GM18858 (cell line): Measurements from ENCODE around the gene GSS.
A peak's percentile ranks its signal among the peaks of the same experiment; 100 is the strongest.

Experiments used
- ATAC-seq: cut with Tn5 transposase; IDR thresholded peaks from one replicate; pipeline ENCODE4 v1.9.1; 2021; ENCODE audit not compliant: unreplicated experiment

The GSS gene

GRCh38 chr20:34955231-34956040 is at the start of gene GSS, which contains the start of gene MYH7B:
Gene GSS, minus strand, starts transcription at chr20:34955806. Its CDS starts 3,954 bp downstream, at chr20:34951852.
Gene MYH7B, plus strand, starts transcription at chr20:34955868. Its CDS starts 22,138 bp downstream, at chr20:34978006.
- peak; percentile 72 for ATAC-seq

DNA sequence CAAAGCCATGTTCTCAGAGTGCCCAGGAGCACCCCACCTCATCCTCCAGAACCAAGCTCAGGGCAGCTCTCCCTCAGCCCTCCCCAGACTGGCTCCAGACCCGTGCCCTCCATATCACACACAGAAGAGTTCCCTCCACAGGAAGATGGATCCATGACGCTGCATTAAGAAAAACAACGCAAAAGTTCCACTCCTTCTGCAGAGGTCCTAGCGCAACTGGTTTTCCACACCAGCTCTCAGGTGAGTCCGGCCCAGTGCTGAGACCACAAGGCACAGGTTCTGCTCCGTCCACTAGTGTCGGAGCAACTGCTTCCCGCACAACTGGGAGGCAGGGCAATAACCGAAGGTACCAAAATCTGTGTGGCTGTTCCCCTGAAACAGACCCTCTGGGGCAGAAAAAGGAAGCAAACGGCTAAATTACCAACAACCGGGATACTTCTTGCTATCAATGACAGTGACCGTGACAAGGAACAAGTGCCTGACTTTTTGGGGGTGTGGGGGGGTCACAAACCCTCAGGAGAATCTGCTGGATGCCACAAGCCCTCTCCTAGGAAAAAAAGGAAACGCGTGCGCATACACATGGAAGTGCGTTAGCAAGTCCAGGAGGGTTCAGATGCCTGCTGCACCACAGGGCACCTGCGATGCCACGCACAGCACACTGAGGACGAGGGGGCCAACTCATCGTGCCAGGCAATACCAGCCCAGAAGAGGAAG is 49.3 kb upstream of the GSS start:
- ATAC-seq: no peak

DNA sequence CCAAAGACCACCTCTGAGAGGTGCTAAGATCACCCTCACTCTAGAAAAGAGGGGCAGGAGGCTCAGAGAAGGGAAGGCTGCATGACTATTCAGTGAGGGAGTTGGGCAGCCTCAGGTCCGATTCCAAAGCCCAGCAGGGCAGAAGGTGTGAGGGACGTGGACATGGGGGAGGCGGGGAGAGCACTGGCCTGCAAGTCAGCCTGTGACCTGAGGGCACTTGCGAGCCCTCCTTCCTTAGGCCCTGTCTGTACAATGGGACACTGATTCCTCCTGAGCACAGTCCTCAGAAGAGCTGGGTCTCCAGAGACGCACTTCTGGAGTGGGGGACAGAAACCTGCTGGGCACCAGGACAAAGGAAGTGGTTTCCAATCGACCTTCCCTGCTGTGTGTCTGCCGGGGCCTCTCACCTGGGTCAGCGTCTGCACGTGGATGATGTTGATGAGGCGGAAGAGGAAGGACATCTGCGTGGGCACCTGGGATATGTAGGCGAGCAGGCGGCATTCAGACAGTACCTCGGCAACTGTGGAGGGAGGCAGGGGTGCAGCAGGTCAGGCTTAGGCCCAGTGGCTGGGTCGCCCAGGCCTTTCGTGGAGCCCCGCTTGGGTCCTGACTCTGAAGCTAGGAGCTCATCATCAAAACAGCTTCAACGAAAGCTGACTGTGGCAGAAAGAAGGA is 48.6 kb upstream of the GSS start:
- no peak for ATAC-seq

DNA sequence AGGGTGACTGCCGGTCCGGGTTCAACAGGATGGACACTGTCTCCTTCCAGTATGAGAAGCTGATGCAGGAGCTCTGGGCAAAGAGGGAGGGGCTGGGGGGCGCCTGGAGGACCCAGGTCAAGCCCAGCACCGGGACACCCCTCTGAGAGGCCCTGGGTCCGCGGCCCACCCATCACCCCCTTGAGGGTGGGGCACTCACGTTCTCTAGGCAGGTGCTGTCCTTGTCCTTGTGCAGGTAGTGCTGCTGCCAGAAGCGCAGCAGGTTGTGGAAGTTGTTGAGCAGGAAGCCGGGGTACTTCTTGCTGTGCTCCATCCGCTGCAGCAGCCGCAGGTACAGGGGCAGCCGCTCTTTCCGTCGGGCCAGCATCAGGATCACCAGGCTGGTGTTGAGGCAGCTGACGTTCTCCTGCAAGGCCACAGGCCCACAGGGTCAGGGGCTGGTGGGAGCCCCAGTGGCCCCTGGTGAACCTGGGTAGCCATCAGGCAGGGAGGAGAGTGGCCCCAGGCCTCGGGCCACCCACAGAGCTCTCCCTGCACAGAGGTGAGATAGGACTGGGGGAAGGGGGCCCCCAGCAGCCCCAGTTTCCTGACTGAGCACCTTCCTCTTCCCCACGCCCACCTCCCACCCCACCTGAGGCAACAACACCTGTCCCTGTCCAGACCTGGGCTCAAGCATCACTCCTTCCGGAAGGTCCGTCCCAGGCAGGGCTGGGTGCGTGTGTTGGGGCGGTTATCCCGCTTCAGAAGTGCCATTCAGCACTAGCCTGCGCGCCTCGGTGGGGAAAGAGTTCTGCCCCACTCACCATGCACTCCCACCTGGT is 47.8 kb upstream of the GSS start:
- no peak for ATAC-seq

DNA sequence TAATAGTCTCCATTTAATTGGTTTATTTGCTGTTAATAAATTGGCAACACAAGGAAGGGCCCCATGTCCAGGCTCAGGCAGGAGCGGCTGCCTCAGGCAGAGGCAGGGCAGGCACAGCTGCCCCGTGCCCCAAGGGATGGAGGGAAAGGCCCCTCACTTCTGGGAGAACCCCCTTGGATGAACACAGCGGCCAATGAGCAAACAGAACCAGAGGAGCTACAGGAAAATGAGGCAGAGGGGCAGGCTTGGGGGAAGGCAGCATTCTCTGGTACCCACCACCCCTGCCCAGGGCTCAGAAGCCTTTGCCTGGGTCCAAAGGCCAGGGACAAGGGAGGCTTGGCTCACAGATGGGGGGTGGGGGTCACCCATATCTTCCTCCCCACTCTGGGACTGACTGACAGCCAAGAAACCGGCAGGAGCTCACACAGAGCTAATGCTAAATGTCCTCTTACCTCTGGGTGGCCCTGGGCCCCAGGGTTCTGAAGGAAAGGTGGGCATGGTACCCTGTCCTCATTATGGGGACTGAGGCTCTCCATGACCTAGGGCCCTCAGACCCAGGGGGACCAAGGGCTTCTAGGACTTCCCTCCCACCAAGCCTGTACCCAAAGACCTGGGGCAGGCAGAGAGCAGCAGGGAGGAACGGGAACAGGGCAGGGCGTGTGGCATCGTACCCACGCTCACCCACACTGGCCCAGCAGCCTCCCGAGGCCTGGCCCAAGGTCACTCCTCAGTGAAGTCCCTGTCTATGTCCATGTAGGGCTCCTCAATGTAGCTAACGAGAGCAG is 47.0 kb upstream of the GSS start:
- no peak for ATAC-seq

DNA sequence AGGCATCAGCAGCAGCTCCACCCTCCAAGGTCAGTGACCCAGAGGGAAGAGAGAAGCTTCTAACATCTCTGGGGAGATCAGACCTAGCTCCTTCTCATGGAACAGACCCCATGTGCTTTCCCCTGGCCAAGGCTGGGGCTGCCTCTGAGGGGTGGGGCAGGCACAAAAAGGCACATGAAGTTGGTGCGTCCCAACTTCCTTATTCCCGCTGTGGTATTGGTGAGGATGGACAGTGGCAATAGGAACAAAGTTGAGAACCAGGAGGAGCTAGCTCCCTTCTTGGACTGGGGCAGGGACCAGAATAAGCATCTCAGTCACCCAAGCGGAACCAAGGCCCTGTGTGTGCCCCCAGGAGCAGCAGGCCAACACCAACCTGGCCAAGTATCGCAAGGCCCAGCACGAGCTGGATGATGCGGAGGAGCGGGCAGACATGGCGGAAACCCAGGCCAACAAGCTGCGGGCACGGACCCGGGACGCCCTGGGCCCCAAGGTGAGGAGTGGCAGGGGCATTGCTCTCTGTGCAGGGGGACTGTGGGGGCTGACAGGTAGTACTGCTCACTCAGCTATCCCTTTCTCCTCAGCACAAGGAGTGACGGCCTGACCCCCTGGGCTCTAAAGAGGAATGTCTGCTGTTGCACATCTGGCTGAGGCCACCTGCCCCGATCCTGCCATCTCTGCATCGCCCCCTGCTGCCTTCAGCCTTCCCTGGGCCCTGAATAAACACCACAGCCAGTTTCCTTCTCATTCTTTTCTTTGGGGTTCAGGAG is 46.2 kb upstream of the GSS start:
- no peak for ATAC-seq

DNA sequence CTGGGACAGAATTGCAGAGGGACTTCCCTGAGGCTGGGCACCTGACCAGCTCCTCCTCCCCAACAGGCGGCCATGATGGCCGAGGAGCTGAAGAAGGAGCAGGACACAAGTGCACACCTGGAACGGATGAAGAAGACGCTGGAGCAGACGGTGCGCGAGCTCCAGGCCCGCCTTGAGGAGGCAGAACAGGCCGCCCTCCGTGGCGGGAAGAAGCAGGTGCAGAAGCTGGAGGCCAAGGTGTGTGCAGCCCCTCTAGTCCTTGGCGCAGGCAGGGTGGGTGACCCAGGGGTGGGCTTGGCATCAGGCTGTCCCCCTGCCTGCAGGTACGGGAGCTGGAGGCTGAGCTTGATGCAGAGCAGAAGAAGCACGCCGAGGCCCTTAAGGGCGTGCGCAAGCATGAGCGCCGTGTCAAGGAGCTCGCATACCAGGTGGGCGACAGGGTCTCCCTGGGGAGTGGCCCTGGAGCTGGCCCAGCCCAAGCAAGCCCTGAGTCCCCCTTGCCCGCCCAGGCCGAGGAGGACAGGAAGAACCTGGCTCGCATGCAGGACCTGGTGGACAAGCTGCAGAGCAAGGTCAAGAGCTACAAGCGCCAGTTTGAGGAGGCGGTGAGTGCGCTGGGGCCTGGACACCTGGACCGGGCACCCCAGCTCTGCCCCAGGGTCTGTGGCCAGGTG is 45.5 kb upstream of the GSS start:
- ATAC-seq: no peak

- no peak for ATAC-seq
Observed at GRCh38 chr20:35000311-35000921, 44.8 kb upstream of the GSS start.

DNA sequence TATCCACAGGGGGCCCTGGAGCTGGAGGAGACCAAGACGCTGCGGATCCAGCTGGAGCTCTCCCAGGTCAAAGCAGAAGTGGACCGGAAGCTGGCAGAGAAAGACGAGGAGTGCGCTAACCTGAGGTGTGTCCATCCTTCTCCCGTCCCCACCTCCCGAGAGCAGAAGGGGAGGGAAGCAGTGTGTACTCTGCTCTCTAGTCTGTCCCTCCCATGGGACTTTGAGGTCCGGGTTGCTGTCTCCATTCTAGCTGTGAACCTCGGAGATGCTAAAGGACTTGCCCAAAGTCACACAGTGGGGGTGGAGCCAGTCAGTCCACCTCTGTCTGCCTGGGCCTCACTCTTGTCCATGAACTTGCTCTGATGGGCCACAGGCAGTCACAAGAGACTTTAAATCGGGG is 44.2 kb upstream of the GSS start:
- no peak for ATAC-seq

- ATAC-seq: no peak
Observed at GRCh38 chr20:34999021-34999451, 43.4 kb upstream of the GSS start.

DNA sequence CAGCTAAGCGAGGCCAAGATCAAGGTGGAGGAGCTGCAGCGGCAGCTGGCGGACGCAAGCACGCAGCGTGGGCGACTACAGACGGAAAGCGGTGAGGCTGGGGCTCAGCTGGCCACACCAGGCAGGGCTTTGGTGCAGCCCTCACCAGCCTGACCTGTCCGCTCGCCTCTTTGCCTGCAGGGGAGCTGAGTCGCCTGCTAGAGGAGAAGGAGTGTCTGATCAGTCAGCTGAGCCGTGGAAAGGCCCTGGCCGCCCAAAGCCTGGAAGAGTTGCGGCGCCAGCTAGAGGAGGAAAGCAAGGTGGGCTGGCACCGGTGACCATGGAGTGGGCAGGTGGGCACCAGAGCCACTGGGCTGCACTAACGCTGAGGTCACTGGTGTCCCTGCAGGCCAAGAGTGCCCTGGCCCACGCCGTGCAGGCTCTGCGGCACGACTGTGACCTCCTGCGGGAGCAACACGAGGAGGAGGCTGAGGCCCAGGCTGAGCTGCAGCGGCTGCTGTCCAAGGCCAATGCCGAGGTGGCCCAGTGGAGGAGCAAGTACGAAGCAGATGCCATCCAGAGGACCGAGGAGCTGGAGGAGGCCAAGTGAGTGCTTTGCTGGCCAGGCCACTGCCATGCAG is 42.8 kb upstream of the GSS start:
- ATAC-seq: no peak

DNA sequence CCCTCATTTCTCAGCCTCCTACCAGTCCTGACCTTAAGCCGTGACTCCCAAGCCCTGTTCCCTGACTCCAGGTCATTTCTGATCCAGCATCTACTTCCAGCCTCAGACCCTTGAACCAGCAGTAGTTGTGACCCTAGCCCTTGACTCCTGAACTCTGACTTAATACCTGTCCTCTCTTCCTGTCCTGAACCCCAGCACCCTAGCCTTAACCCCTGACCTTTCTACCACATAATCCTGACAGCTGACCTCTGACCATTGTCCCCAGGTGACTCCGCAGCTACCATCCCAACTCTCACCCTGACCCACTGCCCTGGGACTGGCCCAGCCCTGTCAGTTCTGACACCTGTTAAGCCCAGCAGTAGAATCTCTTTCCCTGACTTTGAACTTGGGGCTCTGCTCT is 42.2 kb upstream of the GSS start:
- ATAC-seq: no peak

GRCh38 chr20:34997131-34997561 is 41.5 kb upstream of the GSS start:
- ATAC-seq: no peak

- no peak for ATAC-seq
Observed at GRCh38 chr20:34996243-34997028, 40.8 kb upstream of the GSS start.

DNA sequence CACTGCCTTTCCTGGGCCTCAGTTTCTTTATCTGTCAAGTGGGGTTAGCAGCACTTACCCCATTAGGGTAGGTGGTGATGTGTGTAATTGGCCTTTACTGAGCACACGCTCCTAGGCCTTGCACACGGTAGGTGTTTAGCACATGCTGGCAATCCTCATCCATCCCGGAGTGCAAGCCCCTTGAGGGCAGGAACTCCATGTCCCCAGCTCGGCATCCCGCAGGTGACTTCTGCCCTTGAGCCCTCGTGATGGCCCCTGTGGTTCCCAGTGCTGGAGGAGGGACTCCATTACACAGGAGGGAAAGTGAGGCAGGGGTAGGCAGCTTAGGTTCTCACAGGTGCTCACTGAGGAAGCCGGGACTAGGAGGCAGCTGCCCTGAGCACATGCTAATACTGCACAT is 40.1 kb upstream of the GSS start:
- no peak for ATAC-seq

GRCh38 chr20:34995192-34995591 is 39.6 kb upstream of the GSS start:
- ATAC-seq: no peak

GRCh38 chr20:34994509-34995131 is 39.0 kb upstream of the GSS start:
- no peak for ATAC-seq
